ENCODE data around the gene TAF1.
"Not testable (repeated sequence)": the region's sequence is repeated elsewhere in the genome, so short reads cannot be mapped to it uniquely, and the experiment has no call there.

GRCh38 chrX:71451518-71451917 lies 85.4 kb downstream of the TAF1 start:
- TF ChIP-seq, protein P1, sequence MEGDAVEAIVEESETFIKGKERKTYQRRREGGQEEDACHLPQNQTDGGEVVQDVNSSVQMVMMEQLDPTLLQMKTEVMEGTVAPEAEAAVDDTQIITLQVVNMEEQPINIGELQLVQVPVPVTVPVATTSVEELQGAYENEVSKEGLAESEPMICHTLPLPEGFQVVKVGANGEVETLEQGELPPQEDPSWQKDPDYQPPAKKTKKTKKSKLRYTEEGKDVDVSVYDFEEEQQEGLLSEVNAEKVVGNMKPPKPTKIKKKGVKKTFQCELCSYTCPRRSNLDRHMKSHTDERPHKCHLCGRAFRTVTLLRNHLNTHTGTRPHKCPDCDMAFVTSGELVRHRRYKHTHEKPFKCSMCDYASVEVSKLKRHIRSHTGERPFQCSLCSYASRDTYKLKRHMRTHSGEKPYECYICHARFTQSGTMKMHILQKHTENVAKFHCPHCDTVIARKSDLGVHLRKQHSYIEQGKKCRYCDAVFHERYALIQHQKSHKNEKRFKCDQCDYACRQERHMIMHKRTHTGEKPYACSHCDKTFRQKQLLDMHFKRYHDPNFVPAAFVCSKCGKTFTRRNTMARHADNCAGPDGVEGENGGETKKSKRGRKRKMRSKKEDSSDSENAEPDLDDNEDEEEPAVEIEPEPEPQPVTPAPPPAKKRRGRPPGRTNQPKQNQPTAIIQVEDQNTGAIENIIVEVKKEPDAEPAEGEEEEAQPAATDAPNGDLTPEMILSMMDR (IDR thresholded peaks at IDR 0.05): not testable (repeated sequence)
- TF ChIP-seq POLR2A (IDR thresholded peaks at IDR 0.05): not testable (repeated sequence)

Data from prostate gland (tissue), 2 donors.